Keratinocyte (primary cell): ENCODE measurements around the gene SHISA4. TPM values are rescaled to one million over a fixed set of nuclear protein-coding genes. Genes with fewer than 3 reads are reported as not detected.
"Not testable (repeated sequence)": the region's sequence is repeated elsewhere in the genome, so short reads cannot be mapped to it uniquely, and the experiment has no call there.

ENCODE experiments used
- DNase-seq: peaks from one replicate; pipeline ENCODE4 v3.0.0-alpha.2; 2011; ENCODE audit warnings: low read depth, missing footprints, low spot score
- FAIRE-seq: peaks from 2 replicates; lab custom pipeline; 2011; peaks lifted over from hg19 to GRCh38; lab: Jason Lieb, UNC
- H2AFZ ChIP-seq: 2 replicates; pipeline ENCODE4 v1.6.0; 2012; ENCODE audit warnings: low read length, control low read depth, inconsistent platforms; ENCODE audit not compliant: control insufficient read depth
- H3K27ac ChIP-seq: 2 replicates; pipeline ENCODE4 v1.5.1; 2011; ENCODE audit warnings: low read length; ENCODE audit not compliant: control insufficient read depth, insufficient read depth
- H3K27me3 ChIP-seq: 3 replicates; pipeline ENCODE4 v1.6.0; 2011; ENCODE audit warnings: low read length; ENCODE audit not compliant: control insufficient read depth, insufficient read depth; ENCODE audit errors: extremely low read depth
- H3K36me3 ChIP-seq, 2 experiments: 2 replicates in 1 of 2; 3 replicates in 1 of 2; pipeline ENCODE4 v1.5.1; 2011; ENCODE audit warnings: low read length in 2 of 2, mild to moderate bottlenecking in 1 of 2; ENCODE audit not compliant: control insufficient read depth in 2 of 2, insufficient read depth in 2 of 2; ENCODE audit errors: extremely low read depth in 1 of 2
- H3K4me1 ChIP-seq: 3 replicates; pipeline ENCODE4 v1.5.1; 2011; ENCODE audit warnings: low read length; ENCODE audit not compliant: control insufficient read depth, insufficient read depth; ENCODE audit errors: extremely low read depth
- H3K4me2 ChIP-seq: 3 replicates; pipeline ENCODE4 v1.6.0; 2011; ENCODE audit warnings: low read depth, low read length; ENCODE audit not compliant: control insufficient read depth, insufficient read depth; ENCODE audit errors: extremely low read depth
- H3K4me3 ChIP-seq, 3 experiments: fragments of 200-600 bp in 1 of 3; sonication (generic) in 1 of 3; 2 replicates in 2 of 3; 3 replicates in 1 of 3; pipeline ENCODE4 v1.5.1; 2011 to 2016; ENCODE audit warnings: low read length in 3 of 3, mild to moderate bottlenecking in 3 of 3, control low read depth in 2 of 3, inconsistent platforms in 1 of 3, low read depth in 1 of 3, mixed read lengths in 1 of 3, mixed run types in 1 of 3, moderate library complexity in 1 of 3; ENCODE audit not compliant: control insufficient read depth in 2 of 3, insufficient read depth in 2 of 3; ENCODE audit errors: extremely low read depth in 1 of 3
- H3K79me2 ChIP-seq: 2 replicates; pipeline ENCODE4 v1.6.0; 2012; ENCODE audit warnings: low read length; ENCODE audit not compliant: control insufficient read depth, insufficient read depth
- H3K9ac ChIP-seq: 3 replicates; pipeline ENCODE4 v1.6.0; 2011; ENCODE audit warnings: low read length; ENCODE audit not compliant: control insufficient read depth, insufficient read depth; ENCODE audit errors: extremely low read depth
- H3K9me1 ChIP-seq: 3 replicates; pipeline ENCODE4 v1.6.0; 2011; ENCODE audit warnings: low read length; ENCODE audit not compliant: control insufficient read depth, insufficient read depth; ENCODE audit errors: extremely low read depth
- H3K9me3 ChIP-seq: 2 replicates; pipeline ENCODE4 v1.5.1; 2012; ENCODE audit warnings: low read depth, low read length; ENCODE audit not compliant: control insufficient read depth
- H4K20me1 ChIP-seq: 3 replicates; pipeline ENCODE4 v1.6.0; 2011; ENCODE audit warnings: low read length; ENCODE audit not compliant: control insufficient read depth, insufficient read depth; ENCODE audit errors: extremely low read depth
- EZH2 ChIP-seq: IDR thresholded peaks from one replicate; pipeline ENCODE4 v1.6.1; 2012; ENCODE audit warnings: inconsistent platforms, mild to moderate bottlenecking, low read length, moderate library complexity
- dilution Hi-C: fragments of 300-500 bp; cut with MboI; formaldehyde crosslinking; loops from one replicate; pipeline ENCODE4 v1.7.0; 2020; ENCODE audit warnings: low sequenced_read_pairs; ENCODE audit not compliant: extremely low pct_ligation_motif_present
- polyA plus RNA-seq, 5 experiments: library from polyadenylated mRNA; depleted of rRNA in 3 of 5; stranded (reverse) in 3 of 5; stranded (forward) in 1 of 5; unstranded in 1 of 5; fragments of >200 nt; gene quantifications; 1 replicate in 1 of 5; 2 replicates in 3 of 5; 3 replicates in 1 of 5; pipeline versions ENCODE4 v1.2.1 to v1.2.3, GENCODE V29; 2011 to 2012; ENCODE audit warnings: missing spikeins in 2 of 5, low read depth in 1 of 5, low replicate concordance in 1 of 5
- TF ChIP-seq, protein P1 (sequence below), 3 experiments: IDR thresholded peaks in 1 of 3; conservative IDR thresholded peaks in 1 of 3; optimal IDR thresholded peaks in 1 of 3; 2 replicates in 2 of 3; 3 replicates in 1 of 3; pipeline versions ENCODE3 to v1.5.1; 2011; ENCODE audit warnings: low read length in 3 of 3, mild to moderate bottlenecking in 3 of 3, moderate library complexity in 2 of 3, control low read depth in 1 of 3, inconsistent platforms in 1 of 3; ENCODE audit not compliant: insufficient read depth in 2 of 3; ENCODE audit errors: extremely low read depth in 1 of 3

SHISA4 gene
- polyA plus RNA-seq, 1 donor (not counting 4 experiments of a cell fraction or from before 2014, with no cell fraction given): 2.2 TPM

GRCh38 chr1:201850053-201850397 is 38.7 kb upstream of the SHISA4 start:
- H3K36me3 ChIP-seq: peaks cover 14 to 28% of the 10 kb centered on the region in 2 experiments
- H3K4me3 ChIP-seq: peak overlapping the region in 2 of 3 experiments; percentile 13 to 30
- peaks cover 36% of the 10 kb centered on the region for H3K4me1 ChIP-seq
- no peak overlapping the region for H3K9ac ChIP-seq
- dilution Hi-C loops: no loop called here
- H2AFZ ChIP-seq: no peak overlapping the region
- no peaks in the 10 kb centered on the region for H4K20me1 ChIP-seq
- DNase-seq (peak; percentile 42), FAIRE-seq (peak; percentile 86)
- H3K27ac ChIP-seq: peak overlapping the region; percentile 72
- H3K9me1 ChIP-seq: peaks cover 3% of the 10 kb centered on the region
- peaks cover 26% of the 10 kb centered on the region for H3K79me2 ChIP-seq
- TF ChIP-seq EZH2: no peak
- TF ChIP-seq, protein P1, sequence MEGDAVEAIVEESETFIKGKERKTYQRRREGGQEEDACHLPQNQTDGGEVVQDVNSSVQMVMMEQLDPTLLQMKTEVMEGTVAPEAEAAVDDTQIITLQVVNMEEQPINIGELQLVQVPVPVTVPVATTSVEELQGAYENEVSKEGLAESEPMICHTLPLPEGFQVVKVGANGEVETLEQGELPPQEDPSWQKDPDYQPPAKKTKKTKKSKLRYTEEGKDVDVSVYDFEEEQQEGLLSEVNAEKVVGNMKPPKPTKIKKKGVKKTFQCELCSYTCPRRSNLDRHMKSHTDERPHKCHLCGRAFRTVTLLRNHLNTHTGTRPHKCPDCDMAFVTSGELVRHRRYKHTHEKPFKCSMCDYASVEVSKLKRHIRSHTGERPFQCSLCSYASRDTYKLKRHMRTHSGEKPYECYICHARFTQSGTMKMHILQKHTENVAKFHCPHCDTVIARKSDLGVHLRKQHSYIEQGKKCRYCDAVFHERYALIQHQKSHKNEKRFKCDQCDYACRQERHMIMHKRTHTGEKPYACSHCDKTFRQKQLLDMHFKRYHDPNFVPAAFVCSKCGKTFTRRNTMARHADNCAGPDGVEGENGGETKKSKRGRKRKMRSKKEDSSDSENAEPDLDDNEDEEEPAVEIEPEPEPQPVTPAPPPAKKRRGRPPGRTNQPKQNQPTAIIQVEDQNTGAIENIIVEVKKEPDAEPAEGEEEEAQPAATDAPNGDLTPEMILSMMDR (optimal IDR thresholded peaks at IDR 0.05 in 1 of 3, IDR thresholded peaks at IDR 0.05 in 1 of 3, conservative IDR thresholded peaks at IDR 0.05 in 1 of 3; ENCODE audit: extremely low read depth in 1 of 3, insufficient read depth in 2 of 3, low read length in 3 of 3): no peak
- peak overlapping the region; percentile 72 for H3K4me2 ChIP-seq
- H3K9me3 ChIP-seq: no peaks in the 10 kb centered on the region
- H3K27me3 ChIP-seq: no peaks in the 10 kb centered on the region

GRCh38 chr1:201851949-201852348 is 36.7 kb upstream of the SHISA4 start:
- Histone ChIP-seq H4K20me1 (no peaks in the 10 kb centered on the region), H3K36me3 (peaks cover 17 to 46% of the 10 kb centered on the region in 2 experiments), H3K9ac (no peak overlapping the region), H3K4me1 (peaks cover 31% of the 10 kb centered on the region), H3K9me3 (no peaks in the 10 kb centered on the region), H3K27ac (no peak overlapping the region), H3K4me2 (no peak overlapping the region), H3K79me2 (peaks cover 8% of the 10 kb centered on the region), H3K4me3 (no peak overlapping the region), H2AFZ (no peak overlapping the region), H3K27me3 (no peaks in the 10 kb centered on the region), H3K9me1 (peaks cover 3% of the 10 kb centered on the region)
- DNase-seq (no peak), FAIRE-seq (no peak)
- TF ChIP-seq, protein P1 (optimal IDR thresholded peaks at IDR 0.05 in 1 of 3, IDR thresholded peaks at IDR 0.05 in 1 of 3, conservative IDR thresholded peaks at IDR 0.05 in 1 of 3; ENCODE audit: extremely low read depth in 1 of 3, insufficient read depth in 2 of 3, low read length in 3 of 3): no peak
- no peak for TF ChIP-seq EZH2
- dilution Hi-C loops: no loop called here

DNA sequence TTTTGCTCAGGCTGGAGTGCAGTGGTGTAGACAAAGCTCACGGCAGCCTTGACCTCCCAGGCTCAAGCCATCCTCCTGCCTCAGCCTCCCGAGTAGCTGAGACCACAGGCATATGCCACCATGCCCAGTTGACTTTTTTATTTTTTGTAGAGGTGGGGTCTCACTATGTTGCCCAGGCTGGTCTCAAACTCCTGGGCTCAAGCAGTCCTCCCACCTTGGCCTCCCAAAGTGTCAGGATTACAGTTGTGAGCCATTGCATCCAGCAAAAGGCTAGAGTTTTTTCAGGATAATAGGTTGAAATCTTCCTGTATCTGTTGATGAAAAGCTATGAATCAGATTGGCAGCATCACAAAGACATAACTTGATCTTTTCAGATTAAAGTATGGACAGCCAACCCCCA is 32.0 kb upstream of the SHISA4 start:
- H4K20me1 ChIP-seq, H3K27ac ChIP-seq, FAIRE-seq, H3K4me2 ChIP-seq, H2AFZ ChIP-seq, H3K27me3 ChIP-seq, H3K4me3 ChIP-seq, DNase-seq, dilution Hi-C loops, H3K9me1 ChIP-seq, H3K4me1 ChIP-seq, H3K9ac ChIP-seq, H3K9me3 ChIP-seq, H3K79me2 ChIP-seq: not testable (repeated sequence)
- peaks cover 17 to 48% of the 10 kb centered on the region in 2 experiments for H3K36me3 ChIP-seq
